K562 (cell line): Measurements from ENCODE around the gene IL4I1. TPM values are rescaled to one million over a fixed set of nuclear protein-coding genes. Genes with fewer than 3 reads are reported as not detected.
A peak's percentile ranks its signal among the peaks of the same experiment; 100 is the strongest.

Experiments
- ATAC-seq: fragments of 200-7000 bp; cut with Tn5 transposase; 3 replicates; pipeline ENCODE4 v1.9.1; 2020; ENCODE audit warnings: moderate library complexity
- BruUV-seq: library from RNA; stranded (reverse); fragments of 400-500 nt; replicated peaks from 2 replicates; lab custom pipeline; 2021; lab: Mats Ljungman, UMichigan
- CTCF ChIA-PET: fragments of 300-600 bp; formaldehyde crosslinking; extraction: SDS; loops from one replicate; lab custom pipeline; 2021; ENCODE audit warnings: low intra/inter-chr PET ratio; lab: Yijun Ruan, JAX
- POLR2A ChIA-PET: fragments of 300-600, 350-650 bp; sonication (Branson Sonifier 250); formaldehyde crosslinking; extraction: SDS; loops from one replicate; lab custom pipeline; 2021; ENCODE audit warnings: antibody characterized with exemption, inconsistent platforms; lab: Yijun Ruan, JAX
- DNase-seq, 4 experiments: peaks; one replicate each; pipeline versions ENCODE4 v3.0.0 to v3.0.0-alpha.2; 2011 to 2018; ENCODE audit warnings: low spot score in 3 of 4, mixed read lengths in 3 of 4; ENCODE audit errors: extremely low read depth in 1 of 4
- FAIRE-seq: peaks from 2 replicates; lab custom pipeline; 2011; peaks lifted over from hg19 to GRCh38; lab: Jason Lieb, UNC
- H2AFZ ChIP-seq: 2 replicates; pipeline ENCODE4 v1.6.0; 2011; ENCODE audit warnings: low read depth, low read length, control low read depth, inconsistent platforms
- H3K27ac ChIP-seq: fragments of 200-600 bp; 3 replicates; pipeline ENCODE4 v1.8.0; 2011; ENCODE audit warnings: low read depth, mild to moderate bottlenecking, control low read depth, inconsistent platforms, low read length, moderate library complexity, mixed read lengths; ENCODE audit errors: extremely low read depth
- H3K27me3 ChIP-seq, 2 experiments: fragments of 300-600 bp in 1 of 2; 2 replicates in 1 of 2; 3 replicates in 1 of 2; pipeline versions ENCODE4 v1.6.0 to v1.8.0; 2011; ENCODE audit warnings: inconsistent platforms in 2 of 2, low read length in 2 of 2, mild to moderate bottlenecking in 1 of 2, mixed read lengths in 1 of 2, moderate library complexity in 1 of 2; ENCODE audit not compliant: control insufficient read depth in 2 of 2, insufficient read depth in 2 of 2
- H3K36me3 ChIP-seq: fragments of 300-600 bp; 3 replicates; pipeline ENCODE4 v1.8.0; 2011; ENCODE audit warnings: mild to moderate bottlenecking, low read length, inconsistent platforms; ENCODE audit not compliant: control insufficient read depth, insufficient read depth
- H3K4me1 ChIP-seq, 2 experiments: fragments of 200-600 bp in 1 of 2; replicated peaks in 1 of 2; 2 replicates in 1 of 2; 3 replicates in 1 of 2; pipeline versions ENCODE4 v1.5.1 to v1.8.0; 2011; ENCODE audit warnings: inconsistent platforms in 2 of 2, low read length in 2 of 2, mild to moderate bottlenecking in 1 of 2, mixed read lengths in 1 of 2, moderate library complexity in 1 of 2; ENCODE audit not compliant: control insufficient read depth in 2 of 2, insufficient read depth in 2 of 2
- H3K4me2 ChIP-seq: 2 replicates; pipeline ENCODE4 v1.6.1; 2011; ENCODE audit warnings: low read length, control low read depth, inconsistent platforms, mixed read lengths; ENCODE audit not compliant: insufficient read depth
- H3K4me3 ChIP-seq: fragments of 200-600 bp; sonication (generic), shearing (Covaris generic); 2 replicates; pipeline ENCODE4 v1.5.1; 2016; ENCODE audit warnings: control low read depth, inconsistent platforms
- H3K79me2 ChIP-seq: fragments of 200-600 bp; 3 replicates; pipeline ENCODE4 v1.8.0; 2011; ENCODE audit warnings: low read length, inconsistent platforms; ENCODE audit not compliant: control insufficient read depth, insufficient read depth
- H3K9ac ChIP-seq, 2 experiments: 2 replicates each; pipeline versions ENCODE4 v1.6.0 to v1.6.1; 2011; ENCODE audit warnings: low read depth in 2 of 2, low read length in 2 of 2, control low read depth in 1 of 2, inconsistent platforms in 1 of 2, mild to moderate bottlenecking in 1 of 2, mixed read lengths in 1 of 2; ENCODE audit not compliant: insufficient read depth in 1 of 2
- H3K9me1 ChIP-seq: one replicate; pipeline ENCODE4 v1.6.0; 2011; ENCODE audit warnings: inconsistent platforms, mild to moderate bottlenecking, low read length, moderate library complexity; ENCODE audit not compliant: control insufficient read depth, insufficient read depth
- H3K9me3 ChIP-seq: replicated peaks from 2 replicates; pipeline ENCODE4 v1.5.1; 2011; ENCODE audit warnings: low read depth, low read length, inconsistent platforms; ENCODE audit not compliant: control insufficient read depth, insufficient read depth
- H4K20me1 ChIP-seq: replicated peaks from 2 replicates; pipeline ENCODE4 v1.6.1; 2011; ENCODE audit warnings: low read length, inconsistent platforms, mixed read lengths; ENCODE audit not compliant: control insufficient read depth, insufficient read depth
- ARID1B ChIP-seq: fragments of 450-650 bp; IDR thresholded peaks from 2 replicates; pipeline ENCODE4 v1.6.1; 2016; ENCODE audit warnings: antibody characterized with exemption, mild to moderate bottlenecking, inconsistent platforms
- ATF4 ChIP-seq: fragments of 450-650 bp; formaldehyde crosslinking; IDR thresholded peaks from 2 replicates; pipeline ENCODE4 v1.4.0; 2022; ENCODE audit warnings: mild to moderate bottlenecking, moderate library complexity
- ETV5 ChIP-seq: sonication (generic); formaldehyde crosslinking; IDR thresholded peaks from 2 replicates; pipeline ENCODE4 v1.4.0; 2020; ENCODE audit warnings: low read depth, mild to moderate bottlenecking, missing genetic modification reagents
- HNRNPUL1 ChIP-seq: fragments of 200-400 bp; formaldehyde crosslinking; IDR thresholded peaks from 2 replicates; pipeline ENCODE4 v1.6.1; 2017; ENCODE audit warnings: low read length
- NCOA2 ChIP-seq, 2 experiments: fragments of 450-650 bp; IDR thresholded peaks; 2 replicates each; pipeline ENCODE4 v1.6.1; 2018; ENCODE audit warnings: mild to moderate bottlenecking in 2 of 2, moderate library complexity in 1 of 2; ENCODE audit not compliant: partially characterized antibody in 2 of 2
- SMAD4 ChIP-seq: fragments of 250-450 bp; sonication (Bioruptor Pico); conservative IDR thresholded peaks from 2 replicates; pipeline ENCODE4 v1.8.0; 2021; ENCODE audit warnings: inconsistent platforms, mild to moderate bottlenecking, moderate library complexity
- ZFP36 ChIP-seq: fragments of 150-350 bp; IDR thresholded peaks from 2 replicates; pipeline ENCODE4 v1.6.1; 2018; ENCODE audit warnings: low read length, low read depth; ENCODE audit not compliant: partially characterized antibody
- ZNF224 ChIP-seq: sonication (generic); formaldehyde crosslinking; IDR thresholded peaks from 2 replicates; pipeline ENCODE4 v1.8.0; 2022; ENCODE audit warnings: mild to moderate bottlenecking, missing genetic modification reagents
- ZNF282 ChIP-seq: sonication (generic); formaldehyde crosslinking; IDR thresholded peaks from 2 replicates; pipeline ENCODE4 v1.8.1; 2023; ENCODE audit warnings: missing genetic modification reagents
- WGBS: fragments of 100-300 bp; shearing (Covaris generic); methylation state at CpG from one replicate; pipeline ENCODE4 v1.1.6; 2016; ENCODE audit warnings: low coverage, mixed read lengths; ENCODE audit not compliant: insufficient coverage; ENCODE audit errors: missing lambda C conversion rate; 5-methylcytosine and 5-hydroxymethylcytosine counted together
- in situ Hi-C: fragments of 300-500 bp; cut with MboI; formaldehyde crosslinking; loops from 4 replicates; pipeline ENCODE4 v1.15.0; 2018; ENCODE audit warnings: inconsistent platforms, mixed read lengths
- intact Hi-C: fragments of 100-400 bp; cut with micrococcal nuclease; formaldehyde crosslinking; loops from 2 replicates; pipeline ENCODE4 v1.14.2; 2022
- polyA plus RNA-seq, 8 experiments: library from polyadenylated mRNA; depleted of rRNA in 4 of 8; stranded (reverse) in 5 of 8; unstranded in 3 of 8; fragments of >200 nt; fragmentation: Nextera tagmentation in 2 of 8; fragmentation: Illumina TruSeq in 1 of 8; extraction: Ambion mirVana in 2 of 8; extraction: Trizol in 1 of 8; gene quantifications; 2 replicates each; pipeline versions ENCODE4 v1.2.1 to v1.2.3, GENCODE V29; 2011 to 2014; ENCODE audit warnings: inconsistent platforms in 1 of 8, missing spikeins in 1 of 8
- total RNA-seq, 7 experiments: library from RNA; depleted of rRNA in 6 of 7; stranded (reverse); fragments of >200 nt in 6 of 7; fragmentation: Illumina TruSeq in 2 of 7; extraction: Trizol in 2 of 7; gene quantifications; 2 replicates each; pipeline versions ENCODE4 v1.2.1 to v1.2.3, GENCODE V29; 2011 to 2021; ENCODE audit warnings: low replicate concordance in 1 of 7
- TF ChIP-seq, protein P1 (sequence below): fragments of 450-650 bp; IDR thresholded peaks from 2 replicates; pipeline ENCODE4 v1.7.1; 2018; ENCODE audit warnings: mild to moderate bottlenecking, low read depth; ENCODE audit not compliant: partially characterized antibody
- TF ChIP-seq, protein P2 (sequence below), 3 experiments: IDR thresholded peaks in 2 of 3; conservative IDR thresholded peaks in 1 of 3; 2 replicates each; pipeline ENCODE4 v1.5.1; 2011 to 2012; ENCODE audit warnings: low read length in 3 of 3, mild to moderate bottlenecking in 3 of 3, control low read depth in 2 of 3, improper control_type of control experiment in 1 of 3, inconsistent platforms in 1 of 3, low read depth in 1 of 3, mixed read lengths in 1 of 3, moderate library complexity in 1 of 3; ENCODE audit not compliant: insufficient read depth in 2 of 3

Gene IL4I1
- total and polyA plus RNA-seq, 9 of the 15 experiments (the other 6 are each of a cell fraction or from before 2014, with no cell fraction given) = 0.06 to 0.95 (median 0.43) TPM; not detected in 2

DNA sequence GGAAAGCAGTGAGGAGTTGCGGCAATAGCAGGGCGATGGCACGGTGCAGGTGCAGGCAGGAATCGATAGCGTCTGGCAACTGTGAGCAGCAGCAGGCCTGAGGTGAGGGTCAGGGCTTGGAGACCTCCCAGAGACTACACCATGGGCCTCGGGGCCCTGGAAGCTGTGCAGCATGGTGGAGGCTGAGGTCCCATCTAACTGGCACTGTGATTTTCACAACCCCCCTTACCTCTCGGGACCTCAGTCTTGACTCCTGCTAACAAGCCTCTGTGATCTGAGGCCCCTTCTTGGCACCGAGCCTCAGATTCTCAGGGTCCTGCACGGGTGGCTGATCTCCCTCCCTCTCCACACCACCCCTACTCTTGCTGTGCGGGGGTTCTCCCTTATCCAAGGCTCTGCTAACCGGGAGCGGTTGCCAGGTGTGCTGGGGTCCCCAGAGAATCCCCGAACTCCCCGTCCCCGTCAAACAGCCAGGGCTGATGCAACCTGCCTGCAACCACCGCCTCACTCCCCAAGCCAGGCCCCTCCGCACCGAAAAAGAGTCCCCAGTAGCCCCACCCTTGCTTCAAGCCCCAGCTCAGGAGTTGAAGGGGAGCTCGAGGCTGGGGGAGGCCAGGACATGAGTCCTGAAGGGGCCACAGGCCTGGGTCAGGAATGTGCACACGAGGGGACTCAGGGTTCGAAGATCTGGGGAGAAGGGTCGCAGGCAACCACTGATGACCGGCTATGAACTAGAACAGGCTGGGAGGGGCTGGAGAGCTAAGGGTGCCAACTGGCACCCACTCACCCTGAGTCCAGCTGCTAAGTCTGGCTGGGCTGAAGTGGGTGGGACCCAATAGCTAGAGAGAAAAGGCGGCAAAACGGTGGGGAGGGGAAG lies 27.6 kb upstream of the IL4I1 start (continued):
- no peak for TF ChIP-seq NCOA2 (IDR thresholded peaks at IDR 0.05; ENCODE audit: partially characterized antibody in 2 of 2)

DNA sequence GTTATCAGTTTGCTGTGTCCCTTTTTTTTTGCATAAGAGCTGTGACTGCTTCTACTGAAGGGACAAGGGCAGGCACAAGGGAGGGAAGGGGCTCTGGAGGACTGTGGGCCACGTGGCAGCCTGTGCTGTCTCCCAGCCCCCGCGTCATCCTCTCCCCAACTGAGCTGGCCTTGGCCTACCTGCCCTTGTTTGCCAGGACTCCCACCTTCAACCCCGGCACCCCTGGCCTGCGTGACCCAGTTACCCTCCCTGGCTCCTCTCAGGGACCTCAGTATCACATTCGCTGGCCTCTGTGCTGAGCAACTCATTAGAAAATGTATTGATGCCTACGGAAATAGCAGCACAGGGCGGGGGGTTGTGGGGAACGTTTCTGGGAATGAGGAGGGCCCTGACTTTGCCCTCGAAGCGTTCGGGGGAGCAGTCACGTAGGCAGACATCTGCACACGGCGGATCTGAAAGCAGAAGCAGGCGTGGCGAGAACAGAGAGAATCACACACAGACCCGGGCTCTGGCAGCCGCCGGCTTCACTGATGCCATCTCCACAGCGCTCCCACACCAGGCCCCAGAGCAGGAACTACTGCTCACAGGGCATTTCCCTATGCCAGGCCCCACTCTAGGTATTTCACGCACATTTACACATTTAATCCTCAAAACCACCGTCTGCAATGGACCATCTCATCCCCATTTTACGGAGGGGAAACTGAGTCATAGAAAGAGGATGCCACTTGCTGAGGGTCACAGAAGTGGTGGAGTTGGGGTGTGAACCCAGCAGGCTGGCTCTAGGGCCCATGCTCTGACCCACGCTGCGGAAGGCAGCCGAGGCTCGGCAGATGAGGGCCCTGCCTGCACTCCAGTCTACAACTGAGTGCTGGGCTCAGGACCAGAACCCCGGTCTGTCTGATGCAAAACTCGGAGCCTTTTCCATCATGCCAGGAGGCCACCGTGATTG lies 26.6 kb upstream of the IL4I1 start:
- no peaks in the 10 kb centered on the region for H3K27me3 ChIP-seq
- H2AFZ ChIP-seq = no peak overlapping the region
- H3K9me1 ChIP-seq = peaks cover 9% of the 10 kb centered on the region
- no peak for DNase-seq
- CTCF ChIA-PET = no interaction called here
- H4K20me1 ChIP-seq = peaks cover 28% of the 10 kb centered on the region
- no peak overlapping the region for H3K4me3 ChIP-seq
- peak overlapping the region; percentile 58 to 82; a peak in 3 of 4 replicates for H3K9ac ChIP-seq
- WGBS = 94% methylated on average over 28 of the region's 31 CpGs
- no peak overlapping the region for H3K4me2 ChIP-seq
- intact Hi-C loops = no loop called here
- no TSS peak for BruUV-seq
- H3K79me2 ChIP-seq = peaks cover 97% of the 10 kb centered on the region
- H3K27ac ChIP-seq = peak overlapping the region; percentile 70; the same call in 2 of the 3 replicates
- FAIRE-seq = no peak
- H3K36me3 ChIP-seq = peaks cover 92% of the 10 kb centered on the region
- in situ Hi-C loops = no loop called here
- H3K9me3 ChIP-seq = no peaks in the 10 kb centered on the region
- no peak for ATAC-seq
- H3K4me1 ChIP-seq = peaks cover 30 to 56% of the 10 kb centered on the region in 2 experiments
- POLR2A ChIA-PET = interaction anchor here (0.7 to 1.2 kb wide), 4 partner anchors 9 to 798 kb away, joined by 3 to 6 read pairs (median 4); no protein-coding TSS in a partner anchor
- TF ChIP-seq, protein P1, sequence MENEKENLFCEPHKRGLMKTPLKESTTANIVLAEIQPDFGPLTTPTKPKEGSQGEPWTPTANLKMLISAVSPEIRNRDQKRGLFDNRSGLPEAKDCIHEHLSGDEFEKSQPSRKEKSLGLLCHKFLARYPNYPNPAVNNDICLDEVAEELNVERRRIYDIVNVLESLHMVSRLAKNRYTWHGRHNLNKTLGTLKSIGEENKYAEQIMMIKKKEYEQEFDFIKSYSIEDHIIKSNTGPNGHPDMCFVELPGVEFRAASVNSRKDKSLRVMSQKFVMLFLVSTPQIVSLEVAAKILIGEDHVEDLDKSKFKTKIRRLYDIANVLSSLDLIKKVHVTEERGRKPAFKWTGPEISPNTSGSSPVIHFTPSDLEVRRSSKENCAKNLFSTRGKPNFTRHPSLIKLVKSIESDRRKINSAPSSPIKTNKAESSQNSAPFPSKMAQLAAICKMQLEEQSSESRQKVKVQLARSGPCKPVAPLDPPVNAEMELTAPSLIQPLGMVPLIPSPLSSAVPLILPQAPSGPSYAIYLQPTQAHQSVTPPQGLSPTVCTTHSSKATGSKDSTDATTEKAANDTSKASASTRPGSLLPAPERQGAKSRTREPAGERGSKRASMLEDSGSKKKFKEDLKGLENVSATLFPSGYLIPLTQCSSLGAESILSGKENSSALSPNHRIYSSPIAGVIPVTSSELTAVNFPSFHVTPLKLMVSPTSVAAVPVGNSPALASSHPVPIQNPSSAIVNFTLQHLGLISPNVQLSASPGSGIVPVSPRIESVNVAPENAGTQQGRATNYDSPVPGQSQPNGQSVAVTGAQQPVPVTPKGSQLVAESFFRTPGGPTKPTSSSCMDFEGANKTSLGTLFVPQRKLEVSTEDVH = no peak
- TF ChIP-seq ZNF282 (CRISPR knock-in tag) (no peak), HNRNPUL1 (no peak), ETV5 (no peak), ATF4 (CRISPR knock-in tag) (no peak), ZFP36 (no peak), ZNF224 (no peak), ARID1B (no peak), SMAD4 (CRISPR knock-in tag) (peak; percentile 9)
- TF ChIP-seq, protein P2, sequence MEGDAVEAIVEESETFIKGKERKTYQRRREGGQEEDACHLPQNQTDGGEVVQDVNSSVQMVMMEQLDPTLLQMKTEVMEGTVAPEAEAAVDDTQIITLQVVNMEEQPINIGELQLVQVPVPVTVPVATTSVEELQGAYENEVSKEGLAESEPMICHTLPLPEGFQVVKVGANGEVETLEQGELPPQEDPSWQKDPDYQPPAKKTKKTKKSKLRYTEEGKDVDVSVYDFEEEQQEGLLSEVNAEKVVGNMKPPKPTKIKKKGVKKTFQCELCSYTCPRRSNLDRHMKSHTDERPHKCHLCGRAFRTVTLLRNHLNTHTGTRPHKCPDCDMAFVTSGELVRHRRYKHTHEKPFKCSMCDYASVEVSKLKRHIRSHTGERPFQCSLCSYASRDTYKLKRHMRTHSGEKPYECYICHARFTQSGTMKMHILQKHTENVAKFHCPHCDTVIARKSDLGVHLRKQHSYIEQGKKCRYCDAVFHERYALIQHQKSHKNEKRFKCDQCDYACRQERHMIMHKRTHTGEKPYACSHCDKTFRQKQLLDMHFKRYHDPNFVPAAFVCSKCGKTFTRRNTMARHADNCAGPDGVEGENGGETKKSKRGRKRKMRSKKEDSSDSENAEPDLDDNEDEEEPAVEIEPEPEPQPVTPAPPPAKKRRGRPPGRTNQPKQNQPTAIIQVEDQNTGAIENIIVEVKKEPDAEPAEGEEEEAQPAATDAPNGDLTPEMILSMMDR (IDR thresholded peaks at IDR 0.05 in 2 of 3, conservative IDR thresholded peaks at IDR 0.05 in 1 of 3; ENCODE audit: insufficient read depth in 2 of 3, low read depth in 1 of 3, low read length in 3 of 3) = no peak
